Measurements from ENCODE around the gene UBAP1.

GRCh38 chr9:34157318-34157717 lies 21.5 kb upstream of the UBAP1 start:
- TF ChIP-seq CTCF (IDR thresholded peaks at IDR 0.05; ENCODE audit: low read depth, low read length) (no peak), POLR2A (IDR thresholded peaks at IDR 0.05; ENCODE audit: extremely low read depth, insufficient read length) (no peak), MYC (IDR thresholded peaks at IDR 0.05; ENCODE audit: low read depth, low read length) (no peak)
